Measurements from ENCODE around the gene YIPF3. TPM values are rescaled to one million over a fixed set of nuclear protein-coding genes. Genes with fewer than 3 reads are reported as not detected.

The YIPF3 gene
- total and polyA plus RNA-seq, 9 of the 15 experiments (the other 6 are each of a cell fraction or from before 2014, with no cell fraction given): 27.5 to 75.3 (median 57.6) TPM

DNA sequence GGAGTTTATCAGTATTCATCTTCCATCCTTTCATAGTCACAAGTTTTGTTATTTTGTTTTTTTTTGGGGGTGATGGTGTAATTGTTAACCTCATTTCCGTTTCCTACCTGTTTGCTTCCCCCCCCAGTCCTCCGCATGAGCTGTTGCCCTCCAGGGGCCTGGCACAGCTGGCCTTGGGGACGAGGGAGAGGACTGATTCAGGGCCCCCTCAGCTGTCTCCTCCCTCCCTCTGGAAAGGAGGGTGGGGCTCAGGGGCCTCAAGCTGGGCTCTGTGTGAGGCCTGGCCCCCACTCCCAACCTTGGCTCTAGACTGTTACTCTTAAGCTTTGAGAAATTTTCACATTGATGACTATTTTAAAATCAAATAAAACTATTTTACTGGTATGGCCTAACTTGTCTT, 10.6 kb downstream of the YIPF3 start (continued):
- TF ChIP-seq, protein P1, sequence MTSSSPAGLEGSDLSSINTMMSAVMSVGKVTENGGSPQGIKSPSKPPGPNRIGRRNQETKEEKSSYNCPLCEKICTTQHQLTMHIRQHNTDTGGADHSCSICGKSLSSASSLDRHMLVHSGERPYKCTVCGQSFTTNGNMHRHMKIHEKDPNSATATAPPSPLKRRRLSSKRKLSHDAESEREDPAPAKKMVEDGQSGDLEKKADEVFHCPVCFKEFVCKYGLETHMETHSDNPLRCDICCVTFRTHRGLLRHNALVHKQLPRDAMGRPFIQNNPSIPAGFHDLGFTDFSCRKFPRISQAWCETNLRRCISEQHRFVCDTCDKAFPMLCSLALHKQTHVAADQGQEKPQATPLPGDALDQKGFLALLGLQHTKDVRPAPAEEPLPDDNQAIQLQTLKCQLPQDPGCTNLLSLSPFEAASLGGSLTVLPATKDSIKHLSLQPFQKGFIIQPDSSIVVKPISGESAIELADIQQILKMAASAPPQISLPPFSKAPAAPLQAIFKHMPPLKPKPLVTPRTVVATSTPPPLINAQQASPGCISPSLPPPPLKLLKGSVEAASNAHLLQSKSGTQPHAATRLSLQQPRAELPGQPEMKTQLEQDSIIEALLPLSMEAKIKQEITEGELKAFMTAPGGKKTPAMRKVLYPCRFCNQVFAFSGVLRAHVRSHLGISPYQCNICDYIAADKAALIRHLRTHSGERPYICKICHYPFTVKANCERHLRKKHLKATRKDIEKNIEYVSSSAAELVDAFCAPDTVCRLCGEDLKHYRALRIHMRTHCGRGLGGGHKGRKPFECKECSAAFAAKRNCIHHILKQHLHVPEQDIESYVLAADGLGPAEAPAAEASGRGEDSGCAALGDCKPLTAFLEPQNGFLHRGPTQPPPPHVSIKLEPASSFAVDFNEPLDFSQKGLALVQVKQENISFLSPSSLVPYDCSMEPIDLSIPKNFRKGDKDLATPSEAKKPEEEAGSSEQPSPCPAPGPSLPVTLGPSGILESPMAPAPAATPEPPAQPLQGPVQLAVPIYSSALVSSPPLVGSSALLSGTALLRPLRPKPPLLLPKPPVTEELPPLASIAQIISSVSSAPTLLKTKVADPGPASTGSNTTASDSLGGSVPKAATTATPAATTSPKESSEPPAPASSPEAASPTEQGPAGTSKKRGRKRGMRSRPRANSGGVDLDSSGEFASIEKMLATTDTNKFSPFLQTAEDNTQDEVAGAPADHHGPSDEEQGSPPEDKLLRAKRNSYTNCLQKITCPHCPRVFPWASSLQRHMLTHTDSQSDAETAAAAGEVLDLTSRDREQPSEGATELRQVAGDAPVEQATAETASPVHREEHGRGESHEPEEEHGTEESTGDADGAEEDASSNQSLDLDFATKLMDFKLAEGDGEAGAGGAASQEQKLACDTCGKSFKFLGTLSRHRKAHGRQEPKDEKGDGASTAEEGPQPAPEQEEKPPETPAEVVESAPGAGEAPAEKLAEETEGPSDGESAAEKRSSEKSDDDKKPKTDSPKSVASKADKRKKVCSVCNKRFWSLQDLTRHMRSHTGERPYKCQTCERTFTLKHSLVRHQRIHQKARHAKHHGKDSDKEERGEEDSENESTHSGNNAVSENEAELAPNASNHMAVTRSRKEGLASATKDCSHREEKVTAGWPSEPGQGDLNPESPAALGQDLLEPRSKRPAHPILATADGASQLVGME (CRISPR knock-in tag; IDR thresholded peaks at IDR 0.05): no peak
- TF ChIP-seq, protein P2, sequence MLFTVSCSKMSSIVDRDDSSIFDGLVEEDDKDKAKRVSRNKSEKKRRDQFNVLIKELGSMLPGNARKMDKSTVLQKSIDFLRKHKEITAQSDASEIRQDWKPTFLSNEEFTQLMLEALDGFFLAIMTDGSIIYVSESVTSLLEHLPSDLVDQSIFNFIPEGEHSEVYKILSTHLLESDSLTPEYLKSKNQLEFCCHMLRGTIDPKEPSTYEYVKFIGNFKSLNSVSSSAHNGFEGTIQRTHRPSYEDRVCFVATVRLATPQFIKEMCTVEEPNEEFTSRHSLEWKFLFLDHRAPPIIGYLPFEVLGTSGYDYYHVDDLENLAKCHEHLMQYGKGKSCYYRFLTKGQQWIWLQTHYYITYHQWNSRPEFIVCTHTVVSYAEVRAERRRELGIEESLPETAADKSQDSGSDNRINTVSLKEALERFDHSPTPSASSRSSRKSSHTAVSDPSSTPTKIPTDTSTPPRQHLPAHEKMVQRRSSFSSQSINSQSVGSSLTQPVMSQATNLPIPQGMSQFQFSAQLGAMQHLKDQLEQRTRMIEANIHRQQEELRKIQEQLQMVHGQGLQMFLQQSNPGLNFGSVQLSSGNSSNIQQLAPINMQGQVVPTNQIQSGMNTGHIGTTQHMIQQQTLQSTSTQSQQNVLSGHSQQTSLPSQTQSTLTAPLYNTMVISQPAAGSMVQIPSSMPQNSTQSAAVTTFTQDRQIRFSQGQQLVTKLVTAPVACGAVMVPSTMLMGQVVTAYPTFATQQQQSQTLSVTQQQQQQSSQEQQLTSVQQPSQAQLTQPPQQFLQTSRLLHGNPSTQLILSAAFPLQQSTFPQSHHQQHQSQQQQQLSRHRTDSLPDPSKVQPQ (CRISPR knock-in tag; IDR thresholded peaks at IDR 0.05; ENCODE audit: borderline replicate concordance): no peak
- no peak for TF ChIP-seq TBP (optimal IDR thresholded peaks at IDR 0.05; ENCODE audit: low read depth, low read length)
